Fibroblast of lung (primary cell): ENCODE measurements around the gene GABBR1. TPM values are rescaled to one million over a fixed set of nuclear protein-coding genes. Genes with fewer than 3 reads are reported as not detected.
"Not testable (repeated sequence)": the region's sequence is repeated elsewhere in the genome, so short reads cannot be mapped to it uniquely, and the experiment has no call there.

Source experiments
- DNase-seq, 2 donors: peaks; one replicate each; pipeline versions ENCODE4 v3.0.0 to v3.0.0-alpha.2; 2010; ENCODE audit warnings: low read depth in 2 of 2
- H2AFZ ChIP-seq: 2 replicates; pipeline ENCODE4 v1.5.1; 2012; ENCODE audit warnings: low read length, control low read depth, inconsistent platforms
- H3K27ac ChIP-seq: 2 replicates; pipeline ENCODE4 v1.5.1; 2011; ENCODE audit warnings: low read length, control low read depth; ENCODE audit not compliant: insufficient read depth
- H3K27me3 ChIP-seq: 2 replicates; pipeline ENCODE4 v1.5.1; 2011; ENCODE audit warnings: mild to moderate bottlenecking, low read length; ENCODE audit not compliant: control insufficient read depth, insufficient read depth
- H3K36me3 ChIP-seq: 2 replicates; pipeline ENCODE4 v1.5.1; 2011; ENCODE audit warnings: low read length; ENCODE audit not compliant: control insufficient read depth, insufficient read depth
- H3K4me1 ChIP-seq: 2 replicates; pipeline ENCODE4 v1.5.1; 2011; ENCODE audit warnings: low read length; ENCODE audit not compliant: control insufficient read depth, insufficient read depth; ENCODE audit errors: extremely low read depth
- H3K4me2 ChIP-seq: 2 replicates; pipeline ENCODE4 v1.5.1; 2011; ENCODE audit warnings: low read length, control low read depth; ENCODE audit not compliant: insufficient read depth; ENCODE audit errors: extremely low read depth
- H3K4me3 ChIP-seq, 4 experiments: fragments of 200-600 bp in 1 of 4; sonication (generic) in 1 of 4; replicated peaks in 1 of 4; 2 replicates each; pipeline ENCODE4 v1.5.1; 2011 to 2016; ENCODE audit warnings: low read length in 4 of 4, low read depth in 3 of 4, mild to moderate bottlenecking in 3 of 4, control low read depth in 2 of 4, inconsistent platforms in 1 of 4, mixed read lengths in 1 of 4; ENCODE audit not compliant: insufficient read depth in 1 of 4; ENCODE audit errors: control extremely low read depth in 1 of 4
- H3K79me2 ChIP-seq: 2 replicates; pipeline ENCODE4 v1.5.1; 2012; ENCODE audit warnings: mild to moderate bottlenecking, low read length, inconsistent platforms; ENCODE audit not compliant: control insufficient read depth, insufficient read depth
- H3K9ac ChIP-seq: 2 replicates; pipeline ENCODE4 v1.5.1; 2011; ENCODE audit warnings: mild to moderate bottlenecking, low read length, control low read depth; ENCODE audit not compliant: insufficient read depth
- H3K9me3 ChIP-seq: 2 replicates; pipeline ENCODE4 v1.5.1; 2012; ENCODE audit warnings: low read depth, low read length; ENCODE audit not compliant: control insufficient read depth, insufficient read depth
- H4K20me1 ChIP-seq: 2 replicates; pipeline ENCODE4 v1.5.1; 2011; ENCODE audit warnings: low read length; ENCODE audit not compliant: control insufficient read depth, insufficient read depth; ENCODE audit errors: extremely low read depth
- CTCF ChIP-seq, 2 donors: IDR thresholded peaks in 1 of 2; conservative IDR thresholded peaks in 1 of 2; 1 replicate in 1 of 2; 2 replicates in 1 of 2; pipeline ENCODE4 v1.5.1; 2011 to 2012; ENCODE audit warnings: low read length in 2 of 2, control low read depth in 1 of 2, inconsistent platforms in 1 of 2, low read depth in 1 of 2, mild to moderate bottlenecking in 1 of 2
- EZH2 ChIP-seq: IDR thresholded peaks from 2 replicates; pipeline ENCODE4 v1.5.1; 2012; ENCODE audit warnings: low read length, control low read depth, mild to moderate bottlenecking; ENCODE audit errors: missing control alignments
- polyA plus RNA-seq, 2 donors: library from polyadenylated mRNA; depleted of rRNA in 1 of 2; stranded (reverse) in 1 of 2; unstranded in 1 of 2; fragments of >200 nt; gene quantifications; 2 replicates each; pipeline ENCODE4 v1.2.1, GENCODE V29; 2011 to 2012; ENCODE audit warnings: missing spikeins in 1 of 2
- total RNA-seq: library from RNA; depleted of rRNA; stranded (reverse); fragments of >200 nt; gene quantifications from 2 replicates; pipeline ENCODE4 v1.2.1, GENCODE V29; 2014

Gene GABBR1
- total and polyA plus RNA-seq, 2 donors (not counting 1 experiment from before 2014, with no cell fraction given) = 10.9 to 13.4 TPM

GRCh38 chr6:29663300-29664042 is 30.5 kb upstream of the GABBR1 start:
- Histone ChIP-seq H4K20me1 (no peaks in the 10 kb centered on the region), H3K79me2 (no peaks in the 10 kb centered on the region), H3K4me2 (no peak overlapping the region), H2AFZ (no peak overlapping the region), H3K27me3 (peaks cover 6% of the 10 kb centered on the region), H3K36me3 (no peaks in the 10 kb centered on the region), H3K4me3 (no peak overlapping the region), H3K27ac (no peak overlapping the region), H3K9ac (no peak overlapping the region), H3K9me3 (no peaks in the 10 kb centered on the region), H3K4me1 (no peaks in the 10 kb centered on the region)
- DNase-seq = no peak
- TF ChIP-seq CTCF (conservative IDR thresholded peaks at IDR 0.05 in 1 of 2, IDR thresholded peaks at IDR 0.05 in 1 of 2; ENCODE audit: low read depth in 1 of 2, low read length in 2 of 2) (no peak), EZH2 (no peak)

GRCh38 chr6:29661502-29662141 is 28.6 kb upstream of the GABBR1 start:
- not testable (repeated sequence) for H3K27me3 ChIP-seq, H3K9ac ChIP-seq, H3K79me2 ChIP-seq, H4K20me1 ChIP-seq, H2AFZ ChIP-seq, H3K9me3 ChIP-seq, H3K4me2 ChIP-seq, H3K27ac ChIP-seq, DNase-seq, H3K36me3 ChIP-seq, H3K4me1 ChIP-seq, H3K4me3 ChIP-seq

GRCh38 chr6:29661071-29661470 is 28.1 kb upstream of the GABBR1 start:
- Histone ChIP-seq H3K27ac (no peak overlapping the region), H4K20me1 (no peaks in the 10 kb centered on the region), H3K36me3 (no peaks in the 10 kb centered on the region), H3K79me2 (no peaks in the 10 kb centered on the region), H3K4me2 (no peak overlapping the region), H3K9ac (no peak overlapping the region), H3K4me3 (no peak overlapping the region), H3K4me1 (no peaks in the 10 kb centered on the region), H3K9me3 (no peaks in the 10 kb centered on the region), H3K27me3 (peaks cover 6% of the 10 kb centered on the region), H2AFZ (no peak overlapping the region)
- DNase-seq = no peak
- TF ChIP-seq EZH2 = no peak
- no peak for TF ChIP-seq CTCF (conservative IDR thresholded peaks at IDR 0.05 in 1 of 2, IDR thresholded peaks at IDR 0.05 in 1 of 2; ENCODE audit: low read depth in 1 of 2, low read length in 2 of 2)
